Brain pericyte (primary cell): ENCODE results near the gene ABCA1.
"Not testable (repeated sequence)": the region's sequence is repeated elsewhere in the genome, so short reads cannot be mapped to it uniquely, and the experiment has no call there.

Experiments used
- DNase-seq: peaks from one replicate; pipeline ENCODE4 v3.0.0-alpha.2; 2012; ENCODE audit warnings: low read depth, low spot score

The ABCA1 gene

GRCh38 chr9:104769655-104770054 is 158.3 kb downstream of the ABCA1 start:
- no peak for DNase-seq

- not testable (repeated sequence) for DNase-seq
Observed at GRCh38 chr9:104769029-104769428, 158.9 kb downstream of the ABCA1 start.

- no peak for DNase-seq
Observed at GRCh38 chr9:104767507-104767906, 160.4 kb downstream of the ABCA1 start.

GRCh38 chr9:104766025-104766424 is 161.9 kb downstream of the ABCA1 start:
- no peak for DNase-seq

DNA sequence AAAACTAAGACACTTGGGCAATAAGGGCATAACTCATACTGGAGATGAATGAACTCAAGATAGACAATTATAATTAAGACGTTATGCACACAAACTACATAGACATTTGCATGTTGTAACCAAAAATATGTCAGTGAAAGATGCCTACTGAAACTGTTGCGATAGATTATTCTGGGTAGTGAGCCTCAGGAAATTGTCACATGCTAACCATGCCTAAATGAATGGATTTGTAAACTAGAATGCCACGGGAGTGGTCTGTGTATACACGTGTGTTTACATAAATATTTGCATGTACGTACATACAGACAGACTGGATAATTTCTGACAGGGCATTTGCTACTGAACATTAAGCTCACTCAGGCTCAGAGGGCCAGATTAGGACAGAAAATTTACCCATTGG is 162.8 kb downstream of the ABCA1 start:
- DNase-seq = no peak

- no peak for DNase-seq
Observed at GRCh38 chr9:104758974-104759373, 169.0 kb downstream of the ABCA1 start.

DNA sequence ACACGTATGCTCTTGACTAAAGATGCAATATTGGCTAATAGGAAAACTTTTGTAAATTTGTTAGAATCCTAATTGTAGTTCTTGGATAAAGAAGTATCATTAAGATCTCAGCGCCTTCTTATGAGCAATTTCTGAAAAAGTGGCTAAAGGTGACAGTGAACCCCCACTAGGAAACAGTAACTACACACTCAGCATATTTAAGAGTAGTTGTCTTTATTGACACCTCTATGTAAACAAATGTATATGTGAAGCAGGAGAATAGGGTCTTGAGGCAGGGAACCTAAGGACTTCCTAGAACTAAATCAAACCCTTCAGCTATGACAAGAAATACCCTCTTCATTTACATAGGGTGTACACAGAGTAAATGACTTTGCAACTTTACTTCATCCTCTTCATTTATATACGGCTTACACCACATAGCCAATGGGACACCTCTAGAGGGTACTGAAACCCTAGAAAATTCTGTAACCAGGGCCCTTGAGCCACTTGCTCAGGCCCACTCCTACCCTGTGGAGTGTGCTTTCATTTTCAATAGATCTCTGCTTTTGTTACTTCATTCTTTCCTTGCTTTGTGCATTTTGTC is 177.7 kb downstream of the ABCA1 start:
- DNase-seq = no peak

GRCh38 chr9:104748359-104749031 is 179.5 kb downstream of the ABCA1 start:
- no peak for DNase-seq

DNA sequence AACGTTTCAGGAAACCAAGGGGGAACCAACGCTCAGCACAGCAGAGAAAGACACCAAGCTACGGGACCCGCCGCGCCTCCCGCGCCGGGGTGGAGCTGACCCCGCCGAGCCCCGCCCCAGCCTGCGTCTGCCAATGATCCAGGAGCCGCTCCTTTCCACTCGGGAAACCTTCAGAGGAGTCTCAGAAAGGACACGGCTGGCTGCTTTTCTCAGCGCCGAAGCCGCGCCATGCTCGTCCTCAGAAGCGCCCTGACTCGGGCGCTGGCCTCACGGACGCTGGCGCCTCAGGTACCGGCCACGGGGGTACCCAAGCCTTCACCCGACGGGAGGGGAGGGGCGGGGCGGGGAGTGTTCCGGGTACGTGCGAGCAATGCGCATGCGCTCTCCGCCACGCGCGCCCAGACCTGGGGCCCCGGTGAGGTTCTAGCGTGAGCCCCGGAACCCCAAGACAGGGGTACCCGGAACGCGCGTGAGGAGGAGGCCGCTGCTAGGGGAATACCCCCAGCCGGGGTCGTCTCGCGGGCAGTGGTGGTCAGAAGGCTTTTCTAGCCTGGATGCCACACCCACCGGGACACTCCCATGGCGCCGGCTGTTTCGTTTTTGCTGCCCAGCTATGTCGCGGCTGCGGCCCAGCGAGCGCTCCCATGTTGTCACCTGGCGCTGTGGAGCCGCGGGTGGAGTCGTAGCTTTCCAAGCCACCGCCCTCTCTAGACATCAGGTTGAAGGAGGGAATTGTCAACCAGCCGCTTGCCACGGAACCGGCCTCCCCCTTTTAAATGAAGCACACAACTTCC is 180.2 kb downstream of the ABCA1 start, which contains the start of gene NIPSNAP3A:
Gene NIPSNAP3A (plus strand): TSS at position 119 of the 794 bp plus-strand sequence. CDS start 110 bp downstream, at position 229.
- DNase-seq = peak; percentile 29

- no peak for DNase-seq
Observed at GRCh38 chr9:104747245-104747564, 180.8 kb downstream of the ABCA1 start.

GRCh38 chr9:104746798-104747197 is 181.2 kb downstream of the ABCA1 start:
- DNase-seq = no peak

- DNase-seq = no peak
Observed at GRCh38 chr9:104746285-104746684, 181.7 kb downstream of the ABCA1 start.

DNA sequence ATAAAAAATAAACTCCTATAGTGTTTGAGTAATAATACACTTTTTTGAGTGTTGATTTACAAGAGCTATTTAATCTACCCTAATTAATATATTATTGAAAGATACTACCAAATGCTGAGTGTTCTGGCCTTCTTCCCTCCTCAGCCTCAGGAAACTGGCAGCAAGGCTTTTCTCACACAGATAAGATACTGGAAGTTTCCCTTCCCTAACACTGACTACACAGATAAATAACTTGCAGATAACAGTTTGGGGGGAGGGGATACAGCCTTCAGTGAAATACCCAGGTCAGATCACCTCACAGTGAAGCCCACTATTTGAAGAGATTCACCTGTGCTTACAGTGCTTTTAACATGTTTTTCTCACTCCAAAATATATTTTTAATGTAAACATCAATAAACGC is 182.1 kb downstream of the ABCA1 start:
- DNase-seq = no peak

DNA sequence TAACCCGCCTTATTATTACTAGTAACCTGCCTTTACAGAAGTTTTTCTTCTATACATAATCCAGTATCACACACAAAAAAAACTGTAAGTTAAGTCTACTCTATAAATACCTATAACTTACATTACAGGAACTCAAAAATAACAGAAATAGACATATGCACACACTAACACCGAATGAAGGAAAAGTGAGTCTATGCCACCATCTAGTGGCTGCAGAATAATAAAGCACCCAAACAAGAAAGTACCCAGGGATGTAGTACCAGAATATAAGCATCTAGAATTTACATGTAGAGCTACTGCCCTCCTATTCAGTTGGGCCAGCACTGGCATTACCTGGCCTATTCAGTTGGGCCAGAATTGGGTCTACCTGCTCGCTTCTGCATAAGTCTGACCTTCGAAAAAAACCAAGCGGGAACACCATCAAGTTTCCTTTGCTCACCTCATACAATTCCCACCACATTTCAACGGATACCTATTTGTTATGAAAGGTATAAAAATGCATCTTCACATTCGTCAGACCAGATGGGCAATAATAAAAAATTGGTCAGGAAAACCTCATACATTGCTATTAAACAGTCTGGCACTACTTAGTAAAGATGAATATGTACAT is 184.5 kb downstream of the ABCA1 start:
- DNase-seq = peak; percentile 21

GRCh38 chr9:104740621-104741020 is 187.3 kb downstream of the ABCA1 start:
- no peak for DNase-seq

DNA sequence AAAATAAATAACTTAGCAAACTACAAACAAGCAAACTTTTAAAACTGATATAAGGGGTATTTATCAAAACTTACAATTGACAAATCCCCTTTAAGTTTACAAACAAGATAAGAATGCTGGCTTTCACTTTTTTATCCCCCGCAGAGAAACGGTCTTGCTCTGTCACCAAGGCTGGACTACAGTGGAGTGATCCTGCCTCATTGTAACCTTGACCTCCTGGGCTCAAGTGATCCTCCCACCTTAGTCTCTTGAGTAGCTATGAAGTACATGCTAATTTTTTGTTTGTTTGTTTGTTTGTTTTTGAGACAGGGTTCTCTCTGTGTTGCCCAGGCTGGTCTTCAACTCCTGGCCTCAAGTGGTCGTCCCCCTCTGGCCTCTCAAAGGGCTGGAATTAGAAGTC is 189.5 kb downstream of the ABCA1 start:
- no peak for DNase-seq
